H1 (cell line): Measurements from ENCODE around the gene MYCBPAP. TPM values are rescaled to one million over a fixed set of nuclear protein-coding genes. Genes with fewer than 3 reads are reported as not detected.

Experiments used
- CTCF ChIA-PET: fragments of 300-600 bp; sonication (Branson Sonifier 250); formaldehyde crosslinking; loops from one replicate; lab custom pipeline; 2021; ENCODE audit not compliant: partially characterized antibody; lab: Charles Lee
- POLR2A ChIA-PET: fragments of 300-600 bp; sonication (Branson Sonifier 250); formaldehyde crosslinking; loops from one replicate; lab custom pipeline; 2021; ENCODE audit warnings: inconsistent platforms; ENCODE audit not compliant: partially characterized antibody; lab: Charles Lee
- DNase-seq, 2 experiments: peaks; one replicate each; pipeline versions ENCODE4 v3.0.0 to v3.0.0-alpha.2; 2010 to 2022; ENCODE audit warnings: low spot score in 2 of 2, low read depth in 1 of 2, mixed read lengths in 1 of 2
- FAIRE-seq: peaks from 2 replicates; lab custom pipeline; 2011; peaks lifted over from hg19 to GRCh38; lab: Jason Lieb, UNC
- H2AFZ ChIP-seq: 2 replicates; pipeline ENCODE4 v1.8.1; 2012; ENCODE audit warnings: low read length, inconsistent platforms
- H2AK5ac ChIP-seq: 2 replicates; pipeline ENCODE4 v1.6.1; 2013; ENCODE audit warnings: low read depth, low read length
- H2BK120ac ChIP-seq: replicated peaks from 2 replicates; pipeline ENCODE3; 2013; ENCODE audit warnings: low read depth, low read length, inconsistent platforms
- H2BK12ac ChIP-seq: 2 replicates; pipeline ENCODE4 v1.6.1; 2013; ENCODE audit warnings: low read depth, low read length
- H2BK15ac ChIP-seq: 2 replicates; pipeline ENCODE4 v1.6.1; 2013; ENCODE audit warnings: low read length
- H2BK20ac ChIP-seq: 2 replicates; pipeline ENCODE4 v1.6.1; 2013; ENCODE audit warnings: low read length
- H2BK5ac ChIP-seq: 2 replicates; pipeline ENCODE4 v1.6.1; 2013; ENCODE audit warnings: low read depth, low read length
- H3K14ac ChIP-seq: 2 replicates; pipeline ENCODE4 v1.6.1; 2013; ENCODE audit warnings: inconsistent platforms; ENCODE audit not compliant: insufficient read length
- H3K18ac ChIP-seq: 2 replicates; pipeline ENCODE4 v1.6.1; 2013; ENCODE audit warnings: low read length; ENCODE audit errors: extremely low read depth
- H3K23ac ChIP-seq: 2 replicates; pipeline ENCODE4 v1.6.1; 2013; ENCODE audit warnings: inconsistent platforms; ENCODE audit not compliant: insufficient read length
- H3K23me2 ChIP-seq: 2 replicates; pipeline ENCODE4 v1.6.1; 2013; ENCODE audit warnings: low read depth, low read length
- H3K27ac ChIP-seq: 2 replicates; pipeline ENCODE4 v1.6.1; 2011; ENCODE audit warnings: low read depth, low read length, inconsistent platforms
- H3K27me3 ChIP-seq, 4 experiments: replicated peaks in 1 of 4; 1 replicate in 1 of 4; 2 replicates in 3 of 4; pipeline versions ENCODE4 v1.6.1 to v1.8.1; 2011 to 2013; ENCODE audit warnings: low read length in 3 of 4, mild to moderate bottlenecking in 3 of 4, inconsistent platforms in 2 of 4, mixed read lengths in 2 of 4, moderate library complexity in 1 of 4; ENCODE audit not compliant: control insufficient read depth in 3 of 4, insufficient read depth in 3 of 4; ENCODE audit errors: extremely low read depth in 1 of 4
- H3K36me3 ChIP-seq, 4 experiments: 2 replicates each; pipeline versions ENCODE4 v1.6.1 to v1.8.1; 2011 to 2013; ENCODE audit warnings: mild to moderate bottlenecking in 4 of 4, low read length in 3 of 4, moderate library complexity in 2 of 4, control low read depth in 1 of 4, inconsistent platforms in 1 of 4; ENCODE audit not compliant: insufficient read depth in 4 of 4, control insufficient read depth in 2 of 4
- H3K4ac ChIP-seq: replicated peaks from 2 replicates; pipeline ENCODE3; 2013; ENCODE audit warnings: low read length, low read depth, mixed read lengths, inconsistent platforms; ENCODE audit not compliant: insufficient read length
- H3K4me1 ChIP-seq, 4 experiments: replicated peaks in 1 of 4; 1 replicate in 1 of 4; 2 replicates in 3 of 4; pipeline versions ENCODE4 v1.6.1 to v1.8.1; 2011 to 2013; ENCODE audit warnings: low read length in 3 of 4, inconsistent platforms in 2 of 4, mixed read lengths in 1 of 4; ENCODE audit not compliant: insufficient read depth in 4 of 4, control insufficient read depth in 3 of 4
- H3K4me2 ChIP-seq, 2 experiments: 2 replicates each; pipeline versions ENCODE4 v1.6.1 to v1.8.1; 2011 to 2013; ENCODE audit warnings: low read depth in 2 of 2, low read length in 2 of 2, control low read depth in 1 of 2, inconsistent platforms in 1 of 2, mild to moderate bottlenecking in 1 of 2; ENCODE audit not compliant: insufficient read depth in 1 of 2
- H3K4me3 ChIP-seq, 4 experiments: fragments of 200-600, 300-600 bp in 1 of 4; sonication (generic), shearing (Covaris generic), sonication (Bioruptor Twin) in 1 of 4; 2 replicates each; pipeline versions ENCODE4 v1.5.1 to v1.8.1; 2011 to 2016; ENCODE audit warnings: low read length in 4 of 4, low read depth in 3 of 4, control low read depth in 2 of 4, inconsistent platforms in 2 of 4, mild to moderate bottlenecking in 2 of 4, mixed read lengths in 1 of 4, moderate library complexity in 1 of 4; ENCODE audit not compliant: insufficient read depth in 2 of 4; ENCODE audit errors: extremely low read depth in 1 of 4
- H3K56ac ChIP-seq: replicated peaks from 2 replicates; pipeline ENCODE3; 2013; ENCODE audit warnings: low read depth, mild to moderate bottlenecking, mixed read lengths, low read length, inconsistent platforms; ENCODE audit not compliant: insufficient read length
- H3K79me1 ChIP-seq: 2 replicates; pipeline ENCODE4 v1.6.1; 2013; ENCODE audit warnings: low read depth, low read length, control low read depth
- H3K79me2 ChIP-seq, 2 experiments: 2 replicates each; pipeline versions ENCODE4 v1.6.1 to v1.8.1; 2012 to 2013; ENCODE audit warnings: low read length in 2 of 2, mild to moderate bottlenecking in 2 of 2, inconsistent platforms in 1 of 2; ENCODE audit not compliant: insufficient read depth in 2 of 2, control insufficient read depth in 1 of 2
- H3K9ac ChIP-seq, 4 experiments: replicated peaks in 1 of 4; 1 replicate in 1 of 4; 2 replicates in 3 of 4; pipeline versions ENCODE4 v1.6.1 to v1.8.1; 2011 to 2013; ENCODE audit warnings: low read depth in 3 of 4, low read length in 3 of 4, control low read depth in 2 of 4, mild to moderate bottlenecking in 2 of 4, moderate library complexity in 2 of 4, inconsistent platforms in 1 of 4; ENCODE audit errors: extremely low read depth in 1 of 4
- H3K9me3 ChIP-seq, 2 experiments: 2 replicates each; pipeline versions ENCODE4 v1.6.1 to v1.8.1; 2012 to 2013; ENCODE audit warnings: mild to moderate bottlenecking in 2 of 2, moderate library complexity in 2 of 2, control low read depth in 1 of 2, inconsistent platforms in 1 of 2, low read depth in 1 of 2, low read length in 1 of 2, mixed read lengths in 1 of 2; ENCODE audit not compliant: insufficient read depth in 2 of 2
- H4K20me1 ChIP-seq, 2 experiments: replicated peaks in 1 of 2; 2 replicates each; pipeline versions ENCODE3 to v1.8.1; 2011 to 2013; ENCODE audit warnings: inconsistent platforms in 2 of 2, low read length in 2 of 2, mild to moderate bottlenecking in 1 of 2; ENCODE audit not compliant: insufficient read depth in 2 of 2, control insufficient read depth in 1 of 2
- H4K5ac ChIP-seq: 2 replicates; pipeline ENCODE4 v1.6.1; 2013; ENCODE audit warnings: low read length, low read depth, mixed read lengths, inconsistent platforms; ENCODE audit not compliant: insufficient read length
- H4K8ac ChIP-seq: 2 replicates; pipeline ENCODE4 v1.8.0; 2013; ENCODE audit warnings: mild to moderate bottlenecking, moderate library complexity, low read length, inconsistent platforms; ENCODE audit not compliant: insufficient read depth; ENCODE audit errors: extremely low read depth
- H4K91ac ChIP-seq: replicated peaks from 2 replicates; pipeline ENCODE3; 2013; ENCODE audit warnings: low read length, mixed read lengths, inconsistent platforms; ENCODE audit not compliant: insufficient read length
- ATF2 ChIP-seq: IDR thresholded peaks from 2 replicates; pipeline ENCODE4 v1.6.1; 2012; ENCODE audit warnings: low read length, inconsistent platforms
- BRCA1 ChIP-seq: IDR thresholded peaks from 2 replicates; pipeline ENCODE4 v1.6.1; 2012; ENCODE audit warnings: low read depth, low read length, improper control_type of control experiment
- CREB1 ChIP-seq: IDR thresholded peaks from 2 replicates; pipeline ENCODE4 v1.6.1; 2012; ENCODE audit warnings: inconsistent platforms
- RFX5 ChIP-seq: IDR thresholded peaks from 2 replicates; pipeline ENCODE4 v1.6.1; 2011; ENCODE audit warnings: low read depth, low read length, improper control_type of control experiment, borderline replicate concordance
- SIRT6 ChIP-seq: IDR thresholded peaks from one replicate; pipeline ENCODE4 v1.7.1; 2012; ENCODE audit warnings: low read length, inconsistent platforms
- SIX5 ChIP-seq: IDR thresholded peaks from 2 replicates; pipeline ENCODE4 v1.6.1; 2011; ENCODE audit warnings: mild to moderate bottlenecking, low read depth, low read length
- WGBS, 2 experiments: shearing (Covaris generic) in 1 of 2; methylation state at CpG; one replicate each; pipeline versions ENCODE4 v1.1.6 to v1.1.7; 2013 to 2015; ENCODE audit warnings: low lambda C conversion rate in 2 of 2, mixed read lengths in 2 of 2, inconsistent platforms in 1 of 2, low coverage in 1 of 2, missing lambda C conversion rate in 1 of 2; ENCODE audit not compliant: insufficient replicate concordance in 2 of 2, insufficient coverage in 1 of 2, insufficient read length in 1 of 2; ENCODE audit errors: extremely low coverage in 1 of 2, missing lambda C conversion rate in 1 of 2; 5-methylcytosine and 5-hydroxymethylcytosine counted together
- polyA plus RNA-seq, 7 experiments: library from polyadenylated mRNA; depleted of rRNA in 3 of 7; stranded (reverse) in 5 of 7; unstranded in 2 of 7; fragments of >200 nt in 5 of 7; fragments of 200-250 nt in 2 of 7; gene quantifications; 1 replicate in 5 of 7; 2 replicates in 1 of 7; 4 replicates in 1 of 7; pipeline versions ENCODE4 v1.2.1 to v1.2.3, GENCODE V29; 2011 to 2013; ENCODE audit warnings: missing spikeins in 2 of 7, mixed read lengths in 2 of 7
- total RNA-seq: library from RNA; stranded (reverse); fragmentation: NEBNext Ultra II Directional; extraction: Animal tissue kit (Norgen Biotek cat#: 25700); gene quantifications from 2 replicates; pipeline ENCODE4 v1.2.1, GENCODE V29; 2021

The MYCBPAP gene
- total and polyA plus RNA-seq, 2 of the 8 experiments (the other 6 are each of a cell fraction or from before 2014, with no cell fraction given), result 0.89 to 3.3 TPM

- Histone ChIP-seq H2AK5ac (no peak overlapping the region), H3K79me2 (no peaks in the 10 kb centered on the region), H3K18ac (no peak overlapping the region; the same call in 1 of the 2 replicates), H3K4me1 (peaks cover 0 to 12% (median 6%) of the 10 kb centered on the region in 4 experiments; a peak in 5 of 7 replicates), H3K4me2 (no peak overlapping the region), H2AFZ (no peak overlapping the region), H3K27me3 (no peaks in the 10 kb centered on the region; a peak in 1 of 7 replicates), H2BK20ac (no peak overlapping the region), H2BK120ac (no peak overlapping the region), H3K4me3 (no peak overlapping the region), H3K14ac (no peak overlapping the region), H3K79me1 (no peaks in the 10 kb centered on the region), H4K20me1 (peaks cover 2 to 5% of the 10 kb centered on the region in 2 experiments), H3K56ac (no peak overlapping the region), H2BK5ac (peak overlapping the region; percentile 66; the same call in 1 of the 2 replicates), H4K5ac (no peak overlapping the region), H3K9ac (no peak overlapping the region), H3K23me2 (no peaks in the 10 kb centered on the region), H4K8ac (no peak overlapping the region), H3K4ac (no peak overlapping the region), H3K23ac (no peak overlapping the region), H2BK12ac (peak overlapping the region; percentile 39; the same call in 1 of the 2 replicates), H3K36me3 (peaks cover 0 to 3% (median 0%) of the 10 kb centered on the region in 4 experiments; a peak in 1 of 8 replicates), H3K27ac (no peak overlapping the region), H2BK15ac (no peak overlapping the region), H4K91ac (no peak overlapping the region), H3K9me3 (no peaks in the 10 kb centered on the region)
- ChIA-PET CTCF (interaction anchor here (0.6 to 10.2 kb wide), 5 partner anchors 9 to 45 kb away, joined by 3 to 95 read pairs (median 4); no protein-coding TSS in a partner anchor), POLR2A (no interaction called here)
- no peak for DNase-seq
- WGBS, 2 experiments, result 86% methylated on average over 5 of the region's 9 CpGs; no CpG with 5 or more reads in 1 of the 2 experiments
- TF ChIP-seq CREB1 (no peak), SIX5 (no peak), ATF2 (no peak), RFX5 (no peak), BRCA1 (no peak), SIRT6 (no peak)
- no peak for FAIRE-seq
Measured at GRCh38 chr17:50580646-50581045, 72.4 kb downstream of the MYCBPAP start.
